Measurements from ENCODE around the gene CD6. TPM values are rescaled to one million over a fixed set of nuclear protein-coding genes. Genes with fewer than 3 reads are reported as not detected.
A peak's percentile ranks its signal among the peaks of the same experiment; 100 is the strongest.

The CD6 gene
- total RNA-seq, 1 donor = 1.3 TPM

DNA sequence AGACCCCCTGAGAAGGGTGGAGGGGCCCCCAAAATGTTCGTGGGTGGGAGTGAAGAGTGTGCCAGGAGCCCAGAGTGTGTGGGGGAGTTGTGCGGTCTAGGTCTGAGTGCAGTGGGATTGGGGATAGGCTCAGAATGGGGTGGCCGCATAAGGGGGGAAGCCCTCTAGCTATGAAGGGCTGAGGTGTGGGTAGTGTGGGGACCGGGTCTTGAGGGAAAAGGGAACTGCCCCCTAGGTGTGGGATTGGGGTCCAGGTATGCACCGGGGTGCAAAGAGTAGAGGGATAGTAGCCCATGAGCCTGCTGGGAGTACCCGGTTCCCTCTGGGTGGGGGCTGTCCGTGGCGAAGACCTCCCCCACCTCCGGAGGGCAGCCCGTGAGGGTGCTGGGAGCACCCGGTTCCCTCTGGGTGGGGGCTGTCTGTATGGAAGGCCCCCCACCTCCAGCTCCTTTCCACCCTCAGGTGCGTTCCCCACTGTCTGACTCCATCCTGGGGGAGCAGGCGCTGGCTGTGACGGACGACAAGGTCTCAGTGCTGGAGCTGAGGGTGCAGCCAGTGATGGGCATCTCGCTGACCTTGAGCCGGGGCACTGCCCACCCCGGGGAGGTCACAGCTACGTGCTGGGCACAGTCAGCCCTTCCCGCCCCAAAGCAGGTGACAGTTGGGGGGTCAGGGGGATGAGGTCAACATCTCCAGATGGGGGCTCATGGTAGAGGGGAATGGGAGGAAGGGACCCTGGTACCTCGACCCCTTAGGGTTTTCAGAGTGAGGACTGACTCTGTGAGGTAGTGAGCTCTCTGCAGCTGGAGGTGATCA is 36.5 kb upstream of the CD6 start:
- DNase-seq (ENCODE audit: low read depth in 2 of 3, low spot score in 2 of 3) = no peak

- no peak for DNase-seq (ENCODE audit: low read depth in 2 of 3, low spot score in 2 of 3)
Measured at GRCh38 chr11:60935676-60936442, 35.6 kb upstream of the CD6 start.

GRCh38 chr11:60936467-60937143 is 34.9 kb upstream of the CD6 start:
- DNase-seq (ENCODE audit: low read depth in 2 of 3, low spot score in 2 of 3) = no peak

- DNase-seq (ENCODE audit: low read depth in 2 of 3, low spot score in 2 of 3) = no peak
Measured at GRCh38 chr11:60937144-60937527, 34.3 kb upstream of the CD6 start.

DNA sequence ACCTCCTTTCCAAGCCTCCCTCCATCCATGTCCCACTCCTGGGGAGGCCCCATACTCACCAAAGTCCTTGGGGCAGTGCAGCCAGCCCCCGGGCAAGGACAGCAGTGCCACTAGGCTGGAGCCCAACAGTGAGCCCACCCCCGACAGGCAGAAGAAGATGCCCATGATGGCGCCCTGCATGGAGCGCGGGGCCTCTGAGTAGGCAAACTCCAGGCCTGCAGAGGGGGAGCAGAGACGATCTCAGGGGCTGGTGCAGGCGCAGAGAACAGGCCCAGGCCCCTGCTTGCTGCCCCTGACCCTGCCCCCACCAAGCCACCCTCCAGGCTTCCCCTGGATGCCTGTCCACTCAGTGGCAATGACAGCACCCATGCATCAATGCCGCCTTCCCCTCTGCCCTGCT is 33.7 kb upstream of the CD6 start:
- no peak for DNase-seq (ENCODE audit: low read depth in 2 of 3, low spot score in 2 of 3)

DNA sequence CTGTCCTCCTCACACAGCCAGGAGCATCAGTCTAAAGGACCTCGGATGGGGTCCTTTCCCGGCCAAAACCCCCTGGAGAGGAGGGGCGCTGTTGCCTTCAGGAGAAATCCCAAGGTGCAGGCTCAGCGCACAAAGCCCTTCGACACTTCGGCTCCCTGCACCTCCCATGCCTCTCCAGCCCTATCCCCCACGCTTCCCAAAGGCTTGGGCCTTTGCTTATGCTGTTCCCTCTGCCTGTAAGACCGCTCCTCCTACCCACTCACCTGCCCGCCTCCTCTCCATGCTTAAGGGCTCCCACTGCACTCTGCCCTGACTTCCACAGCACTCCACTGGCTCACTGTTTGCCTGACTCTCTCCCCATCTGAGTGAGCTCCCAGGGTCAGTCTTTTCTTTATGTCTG is 33.0 kb upstream of the CD6 start:
- DNase-seq (ENCODE audit: low read depth in 2 of 3, low spot score in 2 of 3) = no peak

- DNase-seq (ENCODE audit: low read depth in 2 of 3, low spot score in 2 of 3) = no peak
Measured at GRCh38 chr11:60939301-60939700, 32.2 kb upstream of the CD6 start.

DNA sequence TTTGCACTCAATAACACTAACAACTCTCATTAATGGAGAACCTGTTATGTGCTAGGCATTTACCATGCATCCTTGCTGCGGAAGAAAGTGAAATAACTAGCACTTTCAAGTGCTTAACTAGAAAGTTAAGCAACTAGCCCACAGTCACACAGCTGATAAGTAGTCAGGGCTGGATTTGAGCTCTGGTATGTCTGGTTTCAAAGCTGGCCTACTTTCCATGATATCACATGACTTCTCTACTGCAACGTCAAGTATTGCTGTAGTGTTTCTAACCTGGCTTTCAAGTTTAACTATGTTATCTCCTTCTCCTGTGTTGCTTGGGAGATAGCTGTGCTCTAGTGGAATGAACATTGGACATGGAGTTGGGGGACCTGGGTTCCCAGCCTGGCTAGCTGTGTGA is 31.6 kb upstream of the CD6 start:
- DNase-seq (ENCODE audit: low read depth in 2 of 3, low spot score in 2 of 3) = no peak

DNA sequence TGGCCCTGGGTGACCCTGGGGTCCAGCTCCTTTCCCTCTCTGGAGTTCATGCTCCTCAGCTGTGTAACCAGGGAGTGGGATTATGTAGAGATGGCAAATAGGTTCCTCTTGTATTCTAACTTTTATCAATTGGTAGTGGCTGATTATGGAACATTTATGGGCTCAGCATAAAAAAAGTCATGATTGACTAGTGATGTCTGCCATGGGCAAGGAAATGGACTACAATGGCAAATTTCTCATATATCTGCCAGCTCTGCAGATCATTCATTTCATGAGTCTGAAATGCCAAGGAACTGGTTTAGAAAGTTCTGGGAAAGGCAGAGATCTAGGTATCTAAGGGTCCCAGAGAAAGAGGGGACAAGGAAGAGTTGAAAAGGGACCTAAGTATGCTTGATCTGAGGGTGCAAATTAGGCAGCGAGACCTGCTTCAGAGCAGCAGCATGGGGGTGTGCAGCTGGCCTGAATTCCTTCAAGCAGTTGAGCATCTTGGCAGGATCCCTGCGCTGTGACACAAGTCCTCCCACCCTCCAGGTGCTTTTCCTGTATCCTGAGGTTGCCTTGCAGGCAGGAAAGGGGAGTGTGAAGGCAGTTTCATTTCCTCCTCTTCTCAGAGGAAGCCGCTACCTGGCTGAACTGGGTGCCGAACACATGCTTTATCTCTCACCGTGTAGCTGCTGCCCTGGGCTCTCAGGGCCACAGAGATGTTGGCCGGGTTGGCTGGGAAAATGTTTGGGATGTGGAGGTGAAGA is 29.9 kb upstream of the CD6 start:
- DNase-seq (ENCODE audit: low read depth in 2 of 3, low spot score in 2 of 3) = no peak

DNA sequence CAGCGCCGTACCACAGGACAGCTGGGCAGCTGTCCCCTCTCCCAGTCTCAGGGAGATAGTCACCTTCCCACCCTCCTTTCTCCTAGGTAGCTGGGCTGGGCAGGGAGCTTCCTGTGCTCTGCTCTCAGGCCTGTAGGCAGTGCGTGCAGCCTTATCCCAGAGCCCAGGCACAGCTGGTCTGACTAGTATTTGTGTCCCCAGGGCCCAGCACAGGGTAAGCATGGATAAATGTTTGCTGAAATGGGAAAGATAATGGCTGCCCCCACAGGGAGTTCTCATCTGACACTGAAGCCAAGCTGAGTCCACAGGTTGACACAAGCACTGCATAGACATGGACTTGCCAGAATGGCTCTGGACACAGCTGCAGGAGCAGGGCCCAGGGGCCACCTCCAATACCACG is 29.3 kb upstream of the CD6 start:
- DNase-seq (ENCODE audit: low read depth in 2 of 3, low spot score in 2 of 3) = no peak

GRCh38 chr11:60942970-60943565 is 28.4 kb upstream of the CD6 start:
- DNase-seq (ENCODE audit: low read depth in 2 of 3, low spot score in 2 of 3) = no peak

- peak in 1 of 3 donors; percentile 51 for DNase-seq (ENCODE audit: low read depth in 2 of 3, low spot score in 2 of 3)
Measured at GRCh38 chr11:60944490-60945294, 26.8 kb upstream of the CD6 start.

GRCh38 chr11:60945295-60945667 is 26.2 kb upstream of the CD6 start:
- no peak for DNase-seq (ENCODE audit: low read depth in 2 of 3, low spot score in 2 of 3)

DNA sequence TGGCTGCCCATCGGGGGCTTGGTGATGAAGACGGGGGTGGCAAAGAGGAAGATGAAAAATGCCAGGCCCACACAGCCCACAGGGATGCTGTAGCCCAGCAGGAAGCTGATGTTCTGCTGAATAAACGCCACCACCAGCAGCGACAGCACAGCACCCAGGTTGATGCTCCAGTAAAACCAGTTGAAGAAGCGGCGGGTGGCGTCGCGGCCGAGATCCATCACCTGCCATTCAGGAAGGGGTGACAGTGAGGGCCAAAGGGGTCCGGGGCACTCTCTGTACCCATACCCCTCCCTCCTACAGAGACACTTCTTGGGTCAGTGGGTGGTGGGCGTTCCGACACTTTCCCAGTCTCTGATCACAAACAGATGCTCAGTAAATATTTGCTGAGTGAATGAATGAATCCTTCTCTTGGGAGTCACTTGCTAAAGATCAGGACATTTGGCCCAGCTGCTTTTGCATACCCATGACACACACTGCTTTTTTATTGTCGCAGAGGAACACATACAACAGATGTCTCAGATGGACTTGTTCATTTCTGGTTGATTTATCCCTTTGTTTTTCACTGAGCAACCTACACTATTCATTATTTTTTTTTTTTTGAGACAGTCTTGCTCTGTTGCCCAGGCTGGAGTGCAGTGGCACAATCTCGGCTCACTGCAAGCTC is 24.7 kb upstream of the CD6 start:
- DNase-seq (ENCODE audit: low read depth in 2 of 3, low spot score in 2 of 3) = no peak

- DNase-seq (ENCODE audit: low read depth in 2 of 3, low spot score in 2 of 3) = no peak
Measured at GRCh38 chr11:60947700-60948099, 23.8 kb upstream of the CD6 start.

DNA sequence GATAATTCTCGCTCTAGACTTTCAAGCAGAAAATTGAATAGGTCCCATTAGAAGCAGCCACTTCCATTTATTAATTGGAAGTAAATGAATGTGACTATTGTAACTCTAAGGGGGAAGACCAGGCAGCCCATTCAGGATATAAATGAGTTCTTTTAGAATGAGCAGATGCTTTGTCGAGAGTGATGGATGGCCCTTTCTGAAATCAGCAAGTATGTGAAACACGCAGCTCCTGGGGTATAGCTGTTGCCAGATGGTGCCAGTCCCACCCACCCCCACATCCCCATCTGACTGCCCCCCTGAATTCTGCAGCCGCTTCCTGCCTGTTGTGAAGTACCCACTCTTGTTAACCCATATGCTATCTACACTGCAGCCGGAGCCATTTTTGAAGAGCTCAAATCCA is 23.2 kb upstream of the CD6 start:
- DNase-seq (ENCODE audit: low read depth in 2 of 3, low spot score in 2 of 3) = no peak

- DNase-seq (ENCODE audit: low read depth in 2 of 3, low spot score in 2 of 3) = no peak
Measured at GRCh38 chr11:60950024-60950423, 21.5 kb upstream of the CD6 start.

DNA sequence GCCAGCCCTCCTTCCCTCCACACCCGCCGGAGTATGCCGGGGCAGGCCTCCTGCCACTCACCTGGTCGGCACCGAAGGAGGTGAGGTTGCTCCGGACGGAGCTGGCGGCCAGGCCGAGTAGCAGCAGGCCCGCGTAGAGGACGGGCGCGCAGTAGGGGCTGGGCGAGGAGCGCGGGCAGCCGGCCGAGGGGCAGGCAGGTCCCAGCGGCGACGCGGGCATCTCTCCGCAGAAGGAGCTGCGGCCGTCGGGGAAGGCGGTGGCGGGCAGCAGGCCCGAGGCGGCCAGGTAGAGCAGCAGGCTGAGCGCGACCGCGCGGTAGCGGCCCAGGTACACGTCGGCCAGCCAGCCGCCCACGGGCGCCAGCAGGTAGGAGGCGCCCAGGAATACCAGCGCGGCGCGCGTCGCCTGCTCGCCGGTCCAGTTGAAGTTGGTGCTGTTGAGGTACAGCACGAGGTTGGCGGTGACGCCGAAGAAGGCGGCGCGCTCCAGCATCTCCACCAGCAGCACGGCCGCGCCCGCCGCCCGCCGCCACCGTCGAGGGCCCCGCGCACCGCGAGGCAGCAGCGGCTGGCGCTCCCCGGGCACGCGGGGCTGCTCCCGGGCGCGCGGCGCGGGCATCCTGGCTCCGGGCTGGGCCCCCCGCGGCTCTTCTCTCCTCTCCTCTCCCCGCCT is 20.4 kb upstream of the CD6 start:
- no peak for DNase-seq (ENCODE audit: low read depth in 2 of 3, low spot score in 2 of 3)

DNA sequence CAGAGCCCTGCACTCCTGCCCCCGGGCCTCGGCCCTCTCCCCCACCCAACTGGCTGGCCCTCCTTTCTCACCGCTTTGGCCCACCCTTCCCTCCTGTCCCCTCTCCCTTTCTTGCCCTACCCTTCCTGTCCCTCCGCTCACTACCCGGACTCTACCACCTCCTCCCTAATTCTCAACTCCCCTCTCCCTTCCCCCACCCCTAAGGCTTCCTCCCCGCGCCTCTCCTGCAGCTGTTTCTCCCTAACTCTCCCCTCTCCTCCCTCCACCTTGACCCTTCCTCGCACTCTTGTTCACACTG is 19.9 kb upstream of the CD6 start:
- DNase-seq (ENCODE audit: low read depth in 2 of 3, low spot score in 2 of 3) = no peak
